Glomerular visceral epithelial cell (primary cell): Measurements from ENCODE around the gene METTL26.
"Not testable (repeated sequence)": the region's sequence is repeated elsewhere in the genome, so short reads cannot be mapped to it uniquely, and the experiment has no call there.

Source experiments
- DNase-seq: peaks from one replicate; pipeline ENCODE4 v3.0.0-alpha.2; 2016; ENCODE audit errors: extremely low spot score

Gene METTL26

DNA sequence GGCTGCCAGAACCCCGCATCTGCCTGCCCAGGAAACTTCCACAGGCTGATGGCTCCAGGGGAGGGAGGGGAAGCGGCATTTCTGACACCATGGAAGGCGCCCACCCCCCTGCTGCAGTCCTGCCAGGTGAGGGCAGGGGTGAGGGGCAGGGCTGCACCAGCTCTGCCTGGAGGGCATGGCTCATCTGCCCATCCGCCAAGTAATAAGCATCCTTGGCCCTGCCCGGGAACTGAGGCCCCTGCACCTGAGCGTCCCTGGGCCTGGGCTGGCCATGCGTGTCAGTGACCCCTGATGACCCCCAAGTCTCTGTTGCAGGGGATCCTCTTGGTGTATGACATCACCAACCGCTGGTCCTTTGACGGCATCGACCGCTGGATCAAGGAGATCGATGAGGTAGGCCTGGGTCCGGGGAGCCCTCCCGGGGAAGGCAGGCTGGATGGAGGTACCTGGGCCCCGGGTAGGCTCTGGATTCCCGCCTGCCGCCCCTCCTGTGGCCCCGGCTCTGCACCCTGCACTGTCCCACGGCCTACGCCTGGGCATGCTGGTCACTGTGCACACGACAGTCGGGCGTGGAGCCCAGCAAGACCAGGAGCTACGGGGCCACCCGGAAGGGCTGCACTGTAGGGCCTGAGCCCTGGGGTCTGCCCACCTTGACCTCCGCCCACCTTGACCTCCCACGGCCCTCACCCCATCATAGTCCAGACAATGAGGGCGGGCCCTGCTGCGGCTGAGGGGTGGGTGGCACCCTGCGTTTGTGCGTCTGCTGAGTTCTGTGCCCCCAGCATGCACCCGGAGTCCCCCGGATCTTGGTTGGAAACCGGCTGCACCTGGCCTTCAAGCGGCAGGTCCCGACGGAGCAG is 10.8 kb downstream of the METTL26 start:
- DNase-seq: no peak

DNA sequence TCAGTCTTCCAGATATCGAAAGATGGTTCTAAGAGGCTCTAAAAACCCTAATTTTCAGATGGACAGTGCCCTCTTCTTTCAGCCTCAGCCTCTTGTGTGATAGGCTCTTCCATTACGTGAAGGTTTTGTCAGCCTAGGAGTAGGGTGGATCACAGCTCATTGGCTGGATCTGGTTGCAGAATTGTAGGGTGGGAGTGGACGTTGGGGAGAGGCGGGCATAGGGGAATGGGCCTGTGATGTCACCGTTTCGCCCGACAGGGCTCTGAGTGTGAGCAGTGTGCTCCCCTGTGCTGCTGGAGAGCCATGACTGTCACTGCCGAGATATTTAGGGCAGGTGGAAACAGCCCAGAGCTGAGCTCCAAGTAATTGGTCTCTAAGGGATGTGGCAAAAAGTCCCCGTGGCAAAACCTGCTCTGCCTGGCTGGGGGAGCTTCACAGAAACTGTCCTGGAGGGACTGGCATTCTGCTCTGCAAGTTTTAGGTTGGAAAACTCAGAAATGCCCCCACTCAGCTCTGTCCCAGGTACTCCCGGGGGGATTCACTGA is 11.5 kb downstream of the METTL26 start:
- DNase-seq: no peak

DNA sequence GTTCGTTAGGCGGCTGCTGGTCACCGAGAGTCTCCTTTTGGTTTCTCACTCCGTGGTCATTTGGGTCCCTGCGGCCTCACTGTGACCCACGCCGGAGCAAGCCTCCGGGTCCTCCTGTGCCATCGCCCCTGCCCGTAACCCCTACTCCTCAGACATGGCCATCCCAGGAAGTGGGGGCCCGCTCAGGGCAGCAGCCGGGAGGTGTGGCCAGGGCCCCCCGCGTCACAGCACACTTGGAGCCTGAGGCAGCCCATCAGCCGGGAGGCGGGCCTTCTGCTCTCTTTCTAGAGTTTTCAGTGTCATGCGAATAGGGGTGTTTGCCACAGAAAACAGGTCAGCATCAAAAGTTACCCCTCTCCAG is 13.2 kb downstream of the METTL26 start:
- DNase-seq: no peak

DNA sequence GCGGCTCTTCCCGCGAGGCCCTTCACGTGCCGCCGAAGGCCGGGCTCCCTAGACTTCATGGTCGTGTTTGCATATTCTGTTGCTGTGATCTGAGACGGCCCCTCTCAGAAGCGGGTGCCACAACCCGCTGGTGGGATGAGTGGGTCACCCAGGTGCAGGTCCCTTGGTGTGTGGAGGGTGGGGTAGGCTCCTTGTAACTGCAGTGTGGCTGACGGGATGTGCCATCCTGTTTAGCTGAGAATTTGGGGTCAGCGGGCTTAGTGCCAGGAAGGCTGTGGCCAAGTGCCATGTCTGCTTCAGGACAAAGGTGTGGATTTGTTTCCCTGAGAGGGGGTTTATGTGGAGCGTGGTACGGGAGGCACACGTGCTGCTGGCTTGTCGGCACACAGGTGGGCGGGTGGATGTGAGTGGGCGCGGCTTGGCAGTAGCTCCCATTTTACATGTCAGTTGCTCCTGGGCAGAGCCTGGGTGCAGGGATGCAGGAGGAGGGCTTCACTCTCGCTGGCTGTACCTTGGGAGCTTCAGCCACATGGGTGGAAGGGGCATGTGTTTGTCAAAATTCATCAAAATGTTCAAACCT is 14.5 kb downstream of the METTL26 start:
- DNase-seq: no peak

DNA sequence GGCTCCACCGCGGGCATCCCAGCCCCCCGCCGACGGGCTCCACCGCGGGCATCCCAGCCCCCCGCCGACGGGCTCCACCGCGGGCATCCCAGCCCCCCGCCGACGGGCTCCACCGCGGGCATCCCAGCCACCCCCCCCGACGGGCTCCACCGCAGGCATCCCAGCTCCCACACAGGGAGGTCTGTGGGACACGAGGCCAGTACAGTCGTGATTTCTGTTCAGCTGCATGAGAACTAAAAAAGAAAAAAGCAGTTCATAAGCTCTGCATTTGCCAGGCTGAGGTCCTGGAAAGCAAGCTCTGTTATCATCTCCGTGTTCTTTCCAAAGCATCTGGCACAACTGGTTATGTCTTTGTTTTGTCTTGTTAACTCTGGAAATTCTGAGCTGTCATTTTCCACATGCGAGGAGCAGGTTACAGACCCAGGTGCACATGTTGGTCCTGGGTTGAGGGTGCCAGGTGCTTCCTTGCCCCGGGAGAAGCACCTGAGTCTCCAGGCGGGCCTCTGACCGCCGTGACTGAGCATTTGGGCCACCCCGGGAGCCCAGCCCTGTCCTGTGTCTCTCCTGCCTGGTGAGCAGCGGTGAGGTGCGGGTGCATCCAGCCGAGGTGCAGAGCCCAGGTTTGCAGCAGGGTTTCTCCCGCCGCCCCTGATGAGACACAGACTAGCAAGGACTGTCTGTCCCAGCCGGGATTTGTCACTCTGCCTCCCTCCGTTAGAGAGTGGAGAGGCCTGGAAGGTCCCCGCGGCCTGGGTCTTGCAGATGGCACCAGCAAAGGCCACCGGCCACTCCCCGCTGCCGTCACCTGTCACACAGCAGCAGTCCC is 15.2 kb downstream of the METTL26 start:
- no peak for DNase-seq

DNA sequence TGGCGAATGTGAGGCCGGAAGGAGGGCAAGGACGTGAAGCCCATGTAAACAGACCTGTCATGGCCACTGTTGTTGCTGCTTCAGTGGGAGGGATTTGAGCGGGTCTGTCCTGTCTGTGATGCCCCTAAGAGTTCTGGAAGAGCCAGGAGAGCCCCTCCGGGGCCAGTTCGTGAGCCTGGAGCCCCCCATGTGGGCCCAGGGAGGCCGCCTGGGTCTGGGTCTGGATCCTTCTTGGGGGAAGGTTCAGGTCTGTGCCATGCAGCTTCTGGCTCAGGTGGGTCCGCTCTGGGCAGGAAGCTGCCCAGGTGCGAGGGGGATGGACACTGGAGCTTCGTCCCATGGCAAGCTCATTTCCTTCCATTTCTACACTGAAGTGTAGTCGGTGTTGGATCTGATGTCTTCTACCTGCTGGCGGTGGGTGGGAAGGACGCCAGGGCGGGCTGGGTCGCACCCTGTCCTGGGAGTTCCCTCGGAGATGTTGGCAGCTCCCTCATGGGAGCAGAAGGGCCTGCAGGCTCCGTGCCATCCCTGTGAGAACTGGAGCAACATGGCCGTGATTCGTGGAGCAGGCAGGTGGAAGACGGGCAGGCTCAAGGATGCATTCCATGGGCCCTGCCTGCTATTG is 16.5 kb downstream of the METTL26 start:
- DNase-seq: no peak

DNA sequence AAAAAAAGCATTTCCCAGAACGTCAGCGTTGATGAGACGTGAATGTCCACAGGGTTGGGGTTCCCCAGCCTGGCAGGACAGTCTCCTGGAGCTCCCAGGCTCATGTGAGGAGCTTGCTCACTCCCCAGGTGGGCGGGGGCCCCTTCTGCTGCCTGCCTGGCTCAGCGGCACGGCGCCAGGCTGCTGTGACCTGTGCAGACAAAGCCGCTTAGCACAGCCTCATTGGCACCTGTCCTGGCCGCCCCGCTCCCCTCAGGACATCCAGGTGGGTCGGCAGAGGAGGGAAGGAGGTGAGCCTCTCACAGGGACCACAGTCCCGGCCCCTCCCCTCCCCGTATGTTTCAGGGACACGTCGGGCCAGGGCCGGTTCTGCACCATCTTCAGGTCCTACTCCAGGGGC is 18.2 kb downstream of the METTL26 start:
- no peak for DNase-seq

DNA sequence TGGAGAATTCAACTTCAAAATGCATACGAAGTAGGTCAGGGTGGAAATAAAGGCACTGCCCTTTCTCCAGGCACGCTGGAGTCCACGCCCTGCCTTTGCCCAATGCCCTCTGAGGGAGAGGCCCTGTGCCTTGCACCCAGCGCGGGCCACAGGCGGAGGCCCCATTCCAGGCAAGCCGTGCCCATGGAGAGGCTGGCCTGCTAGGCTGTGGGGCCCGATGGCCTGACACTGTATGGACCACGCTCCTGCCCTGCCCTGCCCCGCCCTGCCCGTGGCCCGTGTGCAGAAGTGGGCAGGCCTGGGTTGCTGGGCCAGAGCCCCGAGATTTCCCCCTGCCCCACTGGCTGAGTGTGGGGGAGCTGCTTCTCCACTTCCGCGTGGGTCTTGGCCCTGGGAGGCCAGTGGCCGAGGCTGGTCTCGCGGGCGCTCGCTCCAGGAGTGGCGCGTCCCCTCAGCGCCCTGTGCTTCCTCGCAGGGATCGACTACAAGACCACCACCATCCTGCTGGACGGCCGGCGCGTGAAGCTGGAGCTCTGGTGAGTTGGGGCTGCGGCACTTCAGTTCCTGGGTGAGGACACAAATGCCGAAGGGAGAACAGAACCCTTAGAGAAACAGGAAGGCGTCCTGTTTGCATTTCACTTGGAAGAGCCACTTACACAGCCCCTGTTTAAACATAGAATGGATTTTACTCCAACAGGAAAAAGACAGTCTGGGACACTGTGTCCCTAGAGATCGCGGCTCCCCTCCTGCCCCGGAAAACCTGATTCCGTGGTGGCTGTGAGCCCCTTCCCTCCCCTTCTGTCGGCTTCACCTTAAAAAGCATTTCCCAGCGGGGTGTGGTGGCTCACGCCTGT is 19.1 kb downstream of the METTL26 start:
- no peak for DNase-seq

DNA sequence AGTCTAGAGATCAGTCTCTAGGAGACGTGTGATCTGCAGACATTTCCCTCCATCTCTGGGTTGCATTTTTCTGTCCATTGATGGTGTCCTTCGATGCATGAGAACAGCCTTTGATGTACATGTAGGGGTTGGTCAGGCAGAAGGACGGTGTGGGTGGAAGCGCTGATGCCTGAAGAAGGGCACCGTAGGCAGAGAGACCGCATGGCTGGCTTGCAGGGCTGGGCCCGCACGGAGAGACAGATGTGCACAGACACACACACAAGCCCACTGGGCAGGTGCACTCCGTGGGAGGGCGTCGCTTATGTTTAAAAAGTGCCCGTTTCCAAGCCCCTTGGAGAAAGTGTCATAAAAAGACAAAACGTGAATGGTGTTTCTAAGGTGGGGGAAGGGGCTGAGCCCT is 21.0 kb downstream of the METTL26 start:
- no peak for DNase-seq

DNA sequence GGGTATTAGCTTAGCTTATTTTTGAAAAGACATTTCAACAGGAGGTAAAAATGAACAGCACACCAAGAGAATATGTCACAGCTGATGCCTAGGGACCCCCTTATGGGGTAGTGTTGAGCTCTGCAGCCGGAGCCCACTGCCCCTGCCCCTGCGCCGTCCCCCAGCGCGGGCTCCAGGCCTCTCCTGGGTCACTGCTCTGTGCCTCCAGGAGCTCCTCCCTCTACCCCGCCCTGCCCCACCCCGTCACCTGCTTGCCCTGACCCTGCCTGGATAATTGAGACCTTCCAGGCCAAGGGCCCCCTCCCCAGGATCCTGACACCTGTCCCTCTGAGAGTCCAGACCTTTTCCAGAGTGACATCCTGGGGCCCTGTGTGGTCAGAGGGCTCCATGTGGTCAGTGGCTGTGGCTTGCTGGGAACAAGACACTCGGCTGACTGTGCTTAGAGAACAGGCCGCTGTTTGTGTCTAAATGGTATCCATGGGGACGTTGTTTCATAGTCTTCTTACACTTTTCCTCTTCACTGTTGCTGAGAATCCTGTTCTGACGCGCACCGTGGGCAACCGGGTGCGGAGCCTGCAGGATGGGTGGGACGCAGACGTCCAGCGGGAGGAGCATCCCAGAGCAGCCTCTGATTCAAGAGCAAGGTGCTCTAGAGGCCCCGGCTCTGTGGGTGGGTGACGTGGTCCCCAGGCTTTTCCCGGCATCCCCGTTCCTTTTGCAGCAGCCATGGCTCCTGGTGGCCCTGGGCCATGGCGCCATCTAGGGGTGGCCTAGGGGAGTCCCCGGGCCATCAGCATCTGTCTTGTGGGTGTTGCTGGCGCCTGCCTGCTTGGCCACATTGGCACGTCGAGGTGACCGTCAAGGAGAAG is 25.4 kb downstream of the METTL26 start:
- DNase-seq: no peak

DNA sequence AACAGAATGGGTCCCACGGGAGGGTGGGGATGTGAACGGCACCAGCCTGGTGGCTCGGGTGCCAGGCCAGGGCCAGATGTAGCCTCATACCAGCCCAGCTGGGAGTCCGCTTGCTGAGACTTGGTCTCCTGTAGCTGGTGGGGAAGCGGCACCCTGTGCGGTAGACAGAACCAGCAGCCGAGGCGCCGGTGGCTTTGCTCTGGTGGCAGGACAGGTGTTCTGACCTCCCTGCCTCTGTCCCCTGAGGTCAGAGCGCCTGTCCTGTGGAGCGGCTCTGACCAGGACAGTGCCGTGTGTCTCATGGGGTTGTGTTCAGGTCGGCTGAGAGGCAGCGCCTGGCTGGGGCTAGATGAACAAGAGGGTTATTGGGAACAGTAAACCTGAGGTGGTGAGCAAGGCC is 26.1 kb downstream of the METTL26 start:
- no peak for DNase-seq

DNA sequence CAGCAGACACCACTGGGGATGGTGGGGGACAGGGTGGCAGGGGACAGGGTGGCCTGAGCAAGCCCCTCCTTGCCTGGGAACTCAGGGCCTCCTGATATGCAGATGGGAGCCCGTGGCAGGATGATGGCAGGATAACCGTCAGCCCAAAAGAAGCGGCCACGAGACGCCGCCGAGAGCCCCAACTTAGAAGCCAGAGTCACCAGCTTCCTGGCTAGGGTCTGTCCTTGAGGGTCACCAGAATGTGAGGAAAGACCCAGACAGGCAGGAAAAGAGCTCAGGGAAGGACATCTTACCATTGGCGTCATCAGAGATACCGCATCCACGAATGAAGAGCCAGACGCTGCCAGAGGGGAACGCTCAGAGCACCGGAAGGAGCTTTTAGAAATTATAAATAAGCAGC is 26.8 kb downstream of the METTL26 start:
- DNase-seq: no peak

DNA sequence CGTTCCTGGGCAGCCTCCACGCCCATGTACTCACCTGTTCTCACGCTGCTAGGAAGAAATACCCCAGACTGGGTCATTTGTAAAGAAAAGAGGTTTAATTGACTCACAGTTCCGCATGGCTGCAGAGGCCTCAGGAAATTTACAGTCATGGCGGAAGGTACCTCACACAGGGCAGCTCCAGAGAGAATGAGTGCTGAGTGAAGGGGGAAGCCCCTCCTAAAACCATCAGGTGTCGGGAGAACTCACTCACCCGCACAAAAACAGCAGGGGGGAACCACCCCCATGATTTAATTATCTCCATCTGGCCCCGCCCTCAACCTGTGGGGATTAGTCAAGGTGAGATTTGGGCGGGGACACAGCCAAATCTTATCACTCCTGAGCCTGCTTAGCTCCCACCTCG is 28.1 kb downstream of the METTL26 start:
- no peak for DNase-seq

DNA sequence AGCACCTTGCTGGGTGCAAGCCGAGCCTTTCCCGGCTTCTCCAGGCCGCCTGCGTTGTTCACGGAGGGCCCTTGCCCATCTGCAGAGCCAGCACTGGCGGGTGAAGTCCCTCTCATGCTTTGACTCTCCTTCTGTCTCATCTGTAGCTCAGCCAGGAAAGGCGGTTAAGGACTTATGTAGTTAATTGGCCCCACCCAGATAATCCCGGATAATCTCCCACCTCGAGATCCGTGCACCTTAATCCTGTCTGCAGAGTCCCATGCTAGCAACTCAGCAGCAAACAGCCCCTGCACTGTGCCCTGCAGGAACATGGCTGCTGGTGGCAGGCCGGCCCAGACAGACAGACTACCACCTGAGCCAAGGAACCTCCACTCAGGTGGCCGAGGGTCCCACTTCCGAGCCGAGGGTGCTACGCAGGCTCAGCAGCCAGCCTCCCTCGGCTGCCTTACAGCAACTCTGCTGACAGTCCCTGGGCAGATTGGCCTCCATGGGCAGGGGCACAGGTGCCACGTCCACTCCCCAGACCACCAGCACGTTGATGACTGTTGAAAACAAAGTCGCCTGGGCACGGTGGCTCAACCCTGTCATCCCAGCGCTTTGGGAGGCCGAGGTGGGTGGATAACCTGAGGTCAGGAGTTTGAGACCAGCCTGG is 29.3 kb downstream of the METTL26 start:
- DNase-seq: no peak

DNA sequence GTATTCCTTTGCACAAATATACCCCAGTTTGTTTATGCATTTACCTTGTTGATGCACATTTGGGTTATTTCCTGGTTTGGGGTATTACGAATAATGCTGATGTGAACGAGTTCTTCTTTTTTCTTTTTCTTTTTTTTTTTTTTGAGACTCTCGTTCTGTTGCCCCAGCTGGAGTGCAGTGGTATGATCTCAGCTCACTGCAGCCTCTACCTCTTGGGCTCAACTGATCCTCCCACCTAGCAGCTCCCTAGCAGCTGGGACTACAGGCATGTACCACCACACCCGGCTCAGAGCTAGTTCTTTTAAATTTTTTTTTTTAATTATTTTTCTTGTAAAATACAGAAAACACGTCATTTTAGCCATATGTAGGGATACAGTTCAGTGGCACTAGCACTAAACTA is 32.2 kb downstream of the METTL26 start:
- no peak for DNase-seq

DNA sequence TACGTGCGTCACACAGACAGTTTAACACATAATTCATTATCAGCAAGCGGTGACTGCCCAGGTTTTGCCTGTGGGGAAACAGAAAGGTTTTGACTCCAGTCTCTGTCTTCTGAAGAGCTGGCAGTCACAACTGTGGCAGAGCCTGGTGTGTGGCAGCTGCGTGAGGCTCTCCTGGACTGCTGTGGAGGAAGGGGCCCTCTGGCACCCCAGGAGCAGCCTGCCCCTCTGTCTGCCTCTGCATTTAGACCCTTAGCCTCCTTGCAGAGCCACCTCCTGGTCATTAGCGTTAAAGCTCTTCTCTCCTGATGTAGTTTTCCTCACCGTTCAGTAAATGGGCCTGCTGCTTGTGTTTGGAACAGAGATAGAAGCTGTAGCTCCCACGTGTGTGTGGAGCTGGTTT is 35.3 kb downstream of the METTL26 start:
- DNase-seq: no peak

DNA sequence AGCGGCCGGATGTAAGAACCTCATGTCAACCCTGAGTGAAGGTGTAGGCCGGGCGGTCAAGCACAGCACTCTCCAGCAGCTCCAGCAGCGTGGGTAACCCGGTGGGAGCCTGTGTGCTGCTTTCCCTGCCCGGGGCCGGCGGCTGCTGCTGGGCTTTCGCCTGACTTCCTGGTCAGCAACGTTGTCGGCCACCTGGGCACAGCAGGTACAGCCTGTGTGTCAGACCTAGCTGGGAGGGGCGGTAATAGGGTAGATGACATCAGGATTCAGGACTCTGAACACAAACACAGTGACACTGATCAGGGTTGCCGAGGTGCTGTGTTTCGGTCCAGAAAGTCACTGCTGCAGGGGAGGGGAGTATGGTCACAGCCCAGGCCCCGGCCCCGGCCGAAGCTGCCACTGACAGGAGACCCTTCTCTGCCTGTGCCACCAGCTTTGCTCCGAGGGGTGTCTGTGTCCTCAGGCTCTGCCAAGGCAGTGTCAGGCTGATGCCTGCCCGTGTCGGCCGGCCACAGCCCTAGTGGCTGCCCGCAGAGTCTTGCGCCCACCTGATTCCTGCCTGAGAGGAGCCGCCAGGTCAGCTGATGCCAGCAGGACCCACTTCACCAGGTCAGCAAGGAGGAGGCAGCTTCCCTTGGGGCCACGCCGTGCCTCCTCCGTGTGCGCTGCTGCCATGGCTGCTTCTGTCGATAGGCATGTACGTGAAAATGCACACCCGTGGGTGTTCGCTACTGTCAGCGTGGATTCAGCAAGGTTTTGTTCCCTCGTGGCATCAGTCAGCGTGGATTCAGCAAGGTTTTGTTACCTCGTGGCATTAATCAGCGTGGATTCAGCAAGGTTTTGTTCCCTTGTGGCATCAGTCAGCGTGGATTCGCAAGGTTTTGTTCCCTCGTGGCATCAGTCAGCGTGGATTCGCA is 37.0 kb downstream of the METTL26 start:
- no peak for DNase-seq

DNA sequence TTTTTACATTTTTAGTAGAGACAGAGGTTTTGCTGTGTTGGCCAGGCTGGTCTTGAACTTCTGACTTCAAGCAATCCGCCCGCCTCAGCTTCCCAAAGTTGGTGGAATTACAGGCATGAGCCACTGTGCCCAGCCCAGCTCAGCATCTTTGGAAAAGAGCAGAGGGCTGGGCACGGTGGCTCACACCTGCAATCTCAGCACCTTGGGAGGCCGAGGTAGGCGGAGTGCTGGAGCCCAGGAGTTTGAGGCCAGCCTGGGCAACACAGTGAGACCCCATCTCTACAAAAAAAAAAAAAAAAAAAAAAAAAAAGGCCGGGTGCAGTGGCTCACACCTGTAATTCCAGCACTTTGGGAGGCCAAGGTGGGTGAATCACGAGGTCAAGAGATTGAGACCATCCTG is 38.5 kb downstream of the METTL26 start:
- not testable (repeated sequence) for DNase-seq

DNA sequence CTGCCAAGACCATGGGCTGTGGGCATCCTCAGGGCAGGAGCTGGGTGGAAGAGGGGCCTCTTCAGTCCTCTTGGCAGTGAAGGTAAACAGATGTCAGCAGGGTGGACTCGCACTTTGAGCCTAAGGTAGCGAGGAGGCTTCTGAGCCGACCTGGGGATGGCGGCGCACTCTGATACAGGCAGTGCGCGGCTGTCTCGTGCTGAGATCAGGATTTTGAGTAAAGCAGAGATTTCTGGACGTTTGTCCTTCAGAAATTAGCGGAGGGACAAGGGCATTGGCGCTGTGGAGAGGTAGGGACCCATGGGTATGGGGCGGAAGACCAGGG is 39.4 kb downstream of the METTL26 start:
- DNase-seq: no peak
